GM13976 (cell line): ENCODE results near the gene ADGRG6.

Source experiments
- DNase-seq: peaks from one replicate; pipeline ENCODE4 v3.0.0; 2012; ENCODE audit warnings: low spot score
- in situ Hi-C: fragments of 300-500 bp; cut with MboI; formaldehyde crosslinking; loops from one replicate; pipeline ENCODE4 v1.12.0; 2022; ENCODE audit warnings: low sequenced_read_pairs, mixed read lengths, inconsistent platforms; ENCODE audit not compliant: unreplicated experiment
- TF ChIP-seq, protein P1 (sequence below): IDR thresholded peaks from 2 replicates; pipeline ENCODE4 v1.5.1; 2012; ENCODE audit warnings: borderline replicate concordance, mild to moderate bottlenecking; ENCODE audit not compliant: insufficient read depth; ENCODE audit errors: extremely low read depth, missing control alignments, control extremely low read depth

ADGRG6 gene

DNA sequence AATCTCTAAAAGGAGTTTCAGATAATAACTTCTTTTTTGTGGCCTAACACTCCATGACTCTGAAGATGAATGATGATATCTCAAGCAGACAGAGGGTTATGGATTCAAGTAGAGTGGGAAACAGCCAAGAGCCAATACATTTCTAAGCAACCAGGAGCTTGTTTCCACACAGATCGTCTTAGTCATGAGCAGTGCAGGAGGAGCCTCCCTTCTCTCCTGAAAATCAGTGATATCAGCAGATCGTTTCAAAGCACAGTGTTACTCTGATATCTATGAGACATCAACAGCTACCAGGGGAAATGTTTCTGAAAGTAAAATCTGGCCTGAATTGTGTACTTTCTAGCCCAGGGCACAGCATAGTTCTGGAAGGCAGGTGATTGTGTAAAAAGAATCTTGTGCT is 11.5 kb downstream of the ADGRG6 start:
- in situ Hi-C loops, result no loop called here
- no peak for DNase-seq
- TF ChIP-seq, protein P1, sequence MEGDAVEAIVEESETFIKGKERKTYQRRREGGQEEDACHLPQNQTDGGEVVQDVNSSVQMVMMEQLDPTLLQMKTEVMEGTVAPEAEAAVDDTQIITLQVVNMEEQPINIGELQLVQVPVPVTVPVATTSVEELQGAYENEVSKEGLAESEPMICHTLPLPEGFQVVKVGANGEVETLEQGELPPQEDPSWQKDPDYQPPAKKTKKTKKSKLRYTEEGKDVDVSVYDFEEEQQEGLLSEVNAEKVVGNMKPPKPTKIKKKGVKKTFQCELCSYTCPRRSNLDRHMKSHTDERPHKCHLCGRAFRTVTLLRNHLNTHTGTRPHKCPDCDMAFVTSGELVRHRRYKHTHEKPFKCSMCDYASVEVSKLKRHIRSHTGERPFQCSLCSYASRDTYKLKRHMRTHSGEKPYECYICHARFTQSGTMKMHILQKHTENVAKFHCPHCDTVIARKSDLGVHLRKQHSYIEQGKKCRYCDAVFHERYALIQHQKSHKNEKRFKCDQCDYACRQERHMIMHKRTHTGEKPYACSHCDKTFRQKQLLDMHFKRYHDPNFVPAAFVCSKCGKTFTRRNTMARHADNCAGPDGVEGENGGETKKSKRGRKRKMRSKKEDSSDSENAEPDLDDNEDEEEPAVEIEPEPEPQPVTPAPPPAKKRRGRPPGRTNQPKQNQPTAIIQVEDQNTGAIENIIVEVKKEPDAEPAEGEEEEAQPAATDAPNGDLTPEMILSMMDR, result no peak

DNA sequence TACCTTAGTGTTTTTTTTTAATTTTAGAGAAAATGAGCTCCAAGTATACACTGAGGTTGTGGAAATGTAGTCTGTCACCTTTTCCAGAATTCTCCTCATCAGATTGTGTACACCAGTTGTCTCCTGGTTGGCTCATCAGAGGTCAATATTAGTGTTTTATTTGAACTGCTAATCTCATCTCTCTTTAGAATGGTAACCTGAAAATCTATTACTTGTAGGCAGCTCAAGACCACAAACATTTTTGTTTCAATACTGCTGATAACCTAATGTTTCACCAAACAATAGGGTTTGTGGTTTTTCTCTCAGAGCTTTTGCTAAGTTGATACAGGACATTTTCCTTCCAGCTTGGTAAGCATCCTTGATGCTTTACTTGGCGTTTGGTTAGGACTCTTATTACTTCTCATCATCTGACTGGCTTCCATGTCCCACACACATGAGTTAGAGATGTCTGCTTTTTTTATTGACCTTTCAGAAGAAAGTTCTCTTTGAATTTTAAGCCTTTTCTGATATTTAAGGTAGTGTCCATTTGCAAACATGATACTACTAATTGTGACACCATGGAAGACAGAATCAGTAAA is 15.1 kb downstream of the ADGRG6 start:
- no peak for DNase-seq
- in situ Hi-C loops, result no loop called here
- TF ChIP-seq, protein P1, result no peak

DNA sequence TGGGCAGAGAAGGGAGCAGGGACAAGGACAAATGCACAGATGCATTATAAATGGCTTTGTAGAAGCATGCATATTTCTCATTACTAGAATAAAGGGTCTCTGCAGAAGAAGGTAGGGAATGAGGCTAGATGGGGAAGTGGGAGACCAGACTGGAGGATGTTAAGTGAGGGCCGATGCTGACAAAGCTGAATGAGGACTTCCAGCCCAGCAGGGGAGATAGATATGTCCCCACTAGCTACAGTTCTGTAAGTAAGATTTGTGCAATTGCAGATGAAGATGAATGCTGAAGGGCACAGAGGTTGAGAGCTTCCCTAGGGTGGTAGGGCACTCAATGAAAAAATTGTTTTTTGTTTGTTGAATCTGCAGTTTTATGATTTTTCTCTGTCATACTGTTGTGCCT is 16.9 kb downstream of the ADGRG6 start:
- in situ Hi-C loops, result no loop called here
- no peak for DNase-seq
- TF ChIP-seq, protein P1, result no peak

DNA sequence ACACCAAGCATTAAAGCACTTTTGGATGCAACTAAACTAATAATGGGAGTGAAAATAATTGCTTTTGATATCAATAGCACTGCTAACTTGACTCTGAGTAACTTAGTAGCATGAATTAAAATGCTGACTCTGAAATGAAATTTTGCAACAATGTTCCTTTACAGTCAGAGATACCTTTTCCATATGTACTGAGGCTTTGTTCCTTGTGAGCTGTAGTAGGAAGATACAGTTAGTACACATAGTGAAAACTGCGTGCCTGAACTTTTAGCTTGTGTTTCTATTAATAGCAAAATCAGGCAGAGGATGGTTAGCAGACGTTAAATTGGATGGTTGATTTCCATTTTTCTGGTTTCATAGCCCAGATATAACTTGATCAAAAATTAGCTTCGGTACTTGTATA is 18.6 kb downstream of the ADGRG6 start:
- in situ Hi-C loops, result no loop called here
- TF ChIP-seq, protein P1, result no peak
- DNase-seq, result no peak

DNA sequence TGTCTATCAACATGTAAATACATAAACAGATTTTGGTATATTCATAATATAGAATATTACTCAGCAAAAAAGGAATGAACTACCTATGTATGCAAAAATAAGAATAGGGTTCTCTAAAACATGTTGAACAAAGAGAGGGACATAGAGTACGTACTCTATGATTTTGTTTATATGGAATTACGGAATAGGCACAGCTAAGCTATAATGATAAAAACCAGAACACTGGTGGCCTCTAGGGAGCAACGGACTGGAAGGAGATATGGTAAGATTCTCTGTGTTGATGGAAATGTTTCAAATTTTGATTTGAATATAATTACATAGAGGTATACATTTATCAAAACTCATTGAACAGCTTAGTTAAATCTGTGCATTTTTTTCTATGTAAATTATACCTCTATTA is 19.6 kb downstream of the ADGRG6 start:
- in situ Hi-C loops, result no loop called here
- TF ChIP-seq, protein P1, result no peak
- no peak for DNase-seq

DNA sequence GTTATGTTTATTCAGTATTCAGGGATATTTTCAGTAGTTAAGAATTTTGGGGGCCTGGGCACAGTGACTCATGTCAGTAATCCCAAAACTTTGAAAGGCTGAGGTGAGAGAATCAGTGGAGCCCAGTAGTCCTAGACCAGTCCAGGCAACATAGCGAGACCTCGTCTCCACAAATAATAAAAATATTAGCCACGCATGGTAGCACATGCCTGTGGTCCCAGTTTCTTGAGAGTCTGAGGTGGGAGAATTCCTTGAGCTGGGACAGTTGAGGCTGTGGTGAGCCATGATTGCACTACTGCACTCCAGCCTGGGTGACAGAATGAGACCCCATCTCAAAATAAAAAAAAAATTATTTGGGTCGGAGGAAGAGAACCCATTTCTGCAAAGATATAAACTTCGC is 20.3 kb downstream of the ADGRG6 start:
- no peak for DNase-seq
- TF ChIP-seq, protein P1, result no peak
- in situ Hi-C loops, result no loop called here

DNA sequence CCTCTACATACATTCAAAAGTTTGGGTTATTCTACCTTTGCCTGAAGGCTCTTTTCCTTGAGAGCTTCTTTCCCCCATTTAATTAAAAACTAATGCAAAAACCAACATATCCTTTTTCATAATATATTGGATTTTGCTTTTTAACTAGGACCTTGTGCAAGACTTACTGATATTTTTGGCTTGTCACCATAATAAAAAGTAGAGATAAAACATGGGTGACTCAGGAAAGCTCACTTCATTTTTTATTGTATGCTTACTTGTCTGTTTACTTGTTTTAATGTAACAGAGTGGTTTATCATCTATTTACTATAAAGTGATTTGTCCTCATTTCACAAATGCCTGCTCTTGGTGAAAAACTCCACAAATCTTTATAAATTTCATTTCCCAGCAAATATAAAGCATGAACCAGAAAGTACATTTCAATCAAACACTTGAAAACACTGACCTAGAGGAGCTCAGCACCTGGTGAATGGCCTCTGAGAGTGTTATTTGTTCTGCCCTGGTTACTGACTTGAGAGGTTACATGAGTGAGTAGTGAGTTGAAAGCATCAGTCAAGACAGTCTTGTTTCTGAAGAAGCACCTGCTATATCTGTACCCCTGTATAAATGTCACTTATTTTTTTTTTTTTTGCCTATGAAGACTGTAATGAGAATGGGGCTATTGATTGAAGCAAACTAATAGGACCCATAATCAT is 20.8 kb downstream of the ADGRG6 start:
- in situ Hi-C loops, result no loop called here
- DNase-seq, result no peak
- TF ChIP-seq, protein P1, result no peak
